ENCODE measurements around the gene APOL3.
"Not testable (repeated sequence)": the region's sequence is repeated elsewhere in the genome, so short reads cannot be mapped to it uniquely, and the experiment has no call there.

APOL3 gene

GRCh38 chr22:36160499-36160942 is at the start of gene APOL3:
Gene APOL3, minus strand, starts transcription at chr22:36160755. Its CDS starts 11,700 bp downstream, at chr22:36149055.
- peak; percentile 8 to 63 (median 46) for DNase-seq

- no peak for DNase-seq
These were observed 49.7 kb upstream of the APOL3 start for GRCh38 chr22:36210224-36210623.

- not testable (repeated sequence) for DNase-seq
These were observed 48.9 kb upstream of the APOL3 start for GRCh38 chr22:36209488-36209908.

GRCh38 chr22:36208914-36209313 is 48.4 kb upstream of the APOL3 start:
- DNase-seq, result no peak

- DNase-seq, result no peak
These were observed 47.7 kb upstream of the APOL3 start for GRCh38 chr22:36208162-36208765.

GRCh38 chr22:36206255-36206654 is 45.7 kb upstream of the APOL3 start:
- DNase-seq, result no peak

- not testable (repeated sequence) for DNase-seq
These were observed 45.0 kb upstream of the APOL3 start for GRCh38 chr22:36205573-36205972.

GRCh38 chr22:36204632-36205015 is 44.1 kb upstream of the APOL3 start:
- DNase-seq, result no peak

GRCh38 chr22:36204001-36204631 is 43.6 kb upstream of the APOL3 start:
- DNase-seq, result no peak

GRCh38 chr22:36203441-36203840 is 42.9 kb upstream of the APOL3 start:
- DNase-seq, result not testable (repeated sequence)

GRCh38 chr22:36202906-36203305 is 42.4 kb upstream of the APOL3 start:
- DNase-seq, result not testable (repeated sequence)

GRCh38 chr22:36201630-36202319 is 41.2 kb upstream of the APOL3 start, which contains the start of gene APOL4:
Gene APOL4, minus strand, starts transcription at chr22:36201809. Its CDS starts 75 bp downstream, at chr22:36201734.
- DNase-seq, result no peak

GRCh38 chr22:36201025-36201424 is 40.5 kb upstream of the APOL3 start:
- DNase-seq, result not testable (repeated sequence)

- no peak for DNase-seq
These were observed 38.5 kb upstream of the APOL3 start for GRCh38 chr22:36199001-36199551.

GRCh38 chr22:36198536-36198935 is 38.0 kb upstream of the APOL3 start:
- DNase-seq, result no peak

- no peak for DNase-seq
These were observed 37.1 kb upstream of the APOL3 start for GRCh38 chr22:36197514-36198146.

- no peak for DNase-seq
These were observed 36.5 kb upstream of the APOL3 start for GRCh38 chr22:36197065-36197440.

GRCh38 chr22:36196254-36197064 is 35.9 kb upstream of the APOL3 start:
- no peak for DNase-seq

- DNase-seq, result peak in 3 of 6 experiments; percentile 9 to 39 (median 12)
These were observed 34.4 kb upstream of the APOL3 start for GRCh38 chr22:36194971-36195370.

GRCh38 chr22:36194385-36194784 is 33.8 kb upstream of the APOL3 start:
- DNase-seq, result no peak

- no peak for DNase-seq
These were observed 33.0 kb upstream of the APOL3 start for GRCh38 chr22:36193577-36193976.

- DNase-seq, result no peak
These were observed 32.6 kb upstream of the APOL3 start for GRCh38 chr22:36193171-36193570.
